Kidney capillary endothelial cell (primary cell): Measurements from ENCODE around the gene DMKN.

Source experiments
- DNase-seq: peaks from one replicate; pipeline ENCODE4 v3.0.0-alpha.2; 2018; ENCODE audit warnings: low spot score

Gene DMKN, protein sequence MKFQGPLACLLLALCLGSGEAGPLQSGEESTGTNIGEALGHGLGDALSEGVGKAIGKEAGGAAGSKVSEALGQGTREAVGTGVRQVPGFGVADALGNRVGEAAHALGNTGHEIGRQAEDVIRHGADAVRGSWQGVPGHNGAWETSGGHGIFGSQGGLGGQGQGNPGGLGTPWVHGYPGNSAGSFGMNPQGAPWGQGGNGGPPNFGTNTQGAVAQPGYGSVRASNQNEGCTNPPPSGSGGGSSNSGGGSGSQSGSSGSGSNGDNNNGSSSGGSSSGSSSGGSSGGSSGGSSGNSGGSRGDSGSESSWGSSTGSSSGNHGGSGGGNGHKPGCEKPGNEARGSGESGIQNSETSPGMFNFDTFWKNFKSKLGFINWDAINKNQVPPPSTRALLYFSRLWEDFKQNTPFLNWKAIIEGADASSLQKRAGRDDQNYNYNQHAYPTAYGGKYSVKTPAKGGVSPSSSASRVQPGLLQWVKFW

DNA sequence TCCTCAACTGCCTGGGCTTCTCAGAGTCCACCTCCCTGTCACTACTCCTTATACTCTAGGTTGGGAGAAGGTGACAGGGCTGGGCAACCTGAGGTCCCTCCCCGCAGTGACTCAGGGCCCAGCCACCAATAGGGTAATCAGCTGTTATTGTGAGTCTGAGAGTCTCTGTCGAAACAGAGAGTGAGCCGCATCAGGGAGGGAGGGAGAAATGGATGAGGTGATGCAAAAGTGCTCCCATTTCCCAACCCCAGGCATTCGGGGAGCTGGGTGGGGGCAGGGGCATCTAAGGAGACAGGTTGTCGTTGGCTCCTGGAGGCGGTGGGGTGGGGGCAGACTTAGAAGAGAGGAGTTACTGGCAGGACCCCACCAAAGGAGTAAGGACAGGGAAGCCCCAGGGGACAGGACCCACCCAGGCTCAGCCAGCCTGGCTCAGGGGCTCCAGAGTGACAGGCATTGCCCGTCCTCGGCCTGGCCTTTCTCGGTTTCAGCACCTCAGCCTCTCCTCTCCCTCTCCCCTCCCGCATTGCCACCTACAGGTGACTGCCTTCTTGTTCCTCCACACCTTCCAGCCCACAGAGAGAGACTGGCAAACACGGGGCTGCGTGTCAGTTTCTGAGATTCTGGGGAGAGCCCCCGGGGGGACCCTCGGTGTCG lies at the start of gene DMKN:
Gene DMKN (minus strand): TSS at position 22 of the 654 bp plus-strand sequence. CDS start 174 bp downstream, outside the sequence.
- no peak for DNase-seq

DNA sequence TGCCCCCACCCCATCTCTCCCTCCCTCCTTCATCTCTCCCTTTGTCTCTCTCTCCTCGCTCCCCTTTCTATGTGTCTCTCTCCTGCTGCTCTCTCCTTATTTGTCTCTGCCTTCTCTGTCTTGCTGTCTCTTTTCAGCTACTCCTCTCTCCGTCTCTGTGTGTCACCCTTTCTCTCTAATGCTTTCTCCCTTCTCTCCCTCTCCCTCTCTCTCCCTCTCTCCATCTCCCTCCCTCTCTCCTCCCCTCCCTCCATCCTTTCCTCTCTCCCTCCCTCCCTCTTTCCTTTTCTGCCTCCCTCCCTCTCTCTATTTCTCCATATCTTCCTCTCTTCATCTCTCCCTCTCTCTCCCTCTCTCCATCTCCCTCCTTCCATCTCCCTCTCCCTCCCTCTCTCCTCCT lies 49.3 kb upstream of the DMKN start:
- DNase-seq = no peak

GRCh38 chr19:35562336-35562735 lies 48.9 kb upstream of the DMKN start:
- DNase-seq = no peak

DNA sequence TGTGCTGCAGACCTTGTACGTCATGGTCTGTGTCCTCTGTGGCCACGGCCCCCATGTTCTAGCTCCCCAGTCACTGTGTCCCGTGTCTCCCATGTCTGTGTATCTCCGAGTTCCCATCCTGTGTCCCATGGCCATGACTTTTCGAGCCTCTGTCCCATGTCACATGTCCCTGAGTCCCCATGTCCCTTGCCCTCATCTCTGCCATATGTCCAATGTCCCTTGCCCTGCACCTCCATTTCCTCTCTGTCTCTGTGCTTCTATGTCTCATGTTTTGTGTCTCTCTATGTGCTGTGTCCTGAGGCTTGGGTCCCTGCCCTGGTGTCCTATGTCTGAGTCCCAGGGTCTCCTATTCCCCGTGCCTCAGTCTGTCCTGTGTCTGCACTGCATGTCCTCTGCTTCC lies 48.0 kb upstream of the DMKN start:
- no peak for DNase-seq

- no peak for DNase-seq
Observed at GRCh38 chr19:35560677-35561076, 47.2 kb upstream of the DMKN start.

DNA sequence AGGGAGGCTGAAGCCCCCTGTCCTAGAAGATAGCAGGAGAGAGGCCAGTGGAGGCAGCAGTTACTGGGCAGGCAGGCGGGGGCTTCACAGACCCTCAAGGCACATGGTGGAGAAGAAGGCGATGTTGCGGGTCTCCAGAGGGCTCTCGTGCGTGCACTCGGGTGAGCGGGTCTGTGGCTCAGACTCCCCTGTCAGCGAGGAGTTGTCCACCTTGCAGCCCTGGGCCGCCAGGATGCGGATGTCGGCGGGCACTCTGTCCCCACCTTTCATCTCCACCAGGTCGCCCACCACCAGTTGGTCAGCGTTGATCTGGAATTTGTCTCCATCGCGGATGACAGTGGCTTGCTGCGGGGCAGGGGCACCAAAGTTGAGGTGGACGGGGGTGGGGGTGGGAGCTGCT lies 46.8 kb upstream of the DMKN start:
- no peak for DNase-seq

- DNase-seq = no peak
Observed at GRCh38 chr19:35559781-35560180, 46.3 kb upstream of the DMKN start.

DNA sequence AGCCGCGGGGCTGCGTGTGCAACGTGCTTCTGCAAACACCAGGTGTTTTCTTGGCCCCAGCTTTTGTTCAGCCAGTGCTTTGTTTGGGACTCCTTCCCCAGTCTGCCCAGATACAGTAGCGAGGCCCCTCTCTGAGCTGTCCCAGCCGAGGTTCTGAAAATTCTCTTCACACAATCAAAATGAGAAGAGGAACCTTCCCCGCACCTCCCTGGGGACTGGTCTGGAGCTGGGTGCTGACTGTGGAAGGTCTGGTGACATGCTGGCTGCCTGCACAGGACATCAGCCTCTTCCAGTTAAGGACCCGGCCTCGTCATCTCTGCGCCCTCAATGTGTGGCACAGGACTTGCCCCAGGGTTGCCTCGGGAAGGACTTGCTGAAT lies 45.8 kb upstream of the DMKN start:
- DNase-seq = no peak

DNA sequence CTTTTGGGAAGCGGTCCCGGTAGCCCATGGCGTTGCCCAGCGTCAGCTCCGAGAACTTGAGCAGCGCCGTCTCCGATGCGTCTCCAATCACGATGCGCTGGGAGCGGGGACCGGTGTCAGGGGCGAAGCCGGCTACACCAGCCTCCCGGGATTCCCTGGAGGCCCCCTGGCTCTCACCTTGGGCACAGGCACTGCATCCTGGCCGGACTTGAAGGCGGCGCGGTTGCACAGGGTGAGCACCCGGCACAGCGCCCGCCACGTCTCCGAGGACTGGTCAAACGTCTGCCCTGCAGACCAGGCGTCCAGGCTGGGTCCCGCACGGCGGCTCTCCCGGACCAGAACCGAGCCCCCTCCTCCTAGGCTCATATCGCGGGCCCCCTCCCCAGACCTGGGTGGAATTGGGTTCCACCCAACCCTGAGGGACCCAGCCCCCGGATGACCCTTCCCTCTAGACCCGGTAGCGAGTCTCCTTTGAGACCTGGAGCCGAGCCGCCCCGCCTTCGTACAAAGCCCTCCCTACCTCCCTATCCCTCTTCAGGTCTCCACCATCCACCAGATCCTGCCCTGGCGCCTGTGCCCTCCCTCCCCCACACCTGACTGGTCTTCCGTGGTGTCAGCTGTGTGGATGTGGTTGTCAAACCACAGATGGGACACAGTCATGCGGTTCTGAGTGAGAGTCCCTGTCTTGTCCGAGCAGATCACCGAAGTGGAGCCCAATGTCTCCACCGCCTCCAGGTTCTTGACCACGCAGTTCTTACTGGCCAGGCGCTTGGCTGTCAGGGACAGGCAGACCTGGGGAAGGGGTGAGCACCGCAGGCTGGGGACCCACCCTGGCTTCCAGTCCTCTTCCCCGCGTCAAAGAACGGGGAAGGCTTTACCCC lies 45.2 kb upstream of the DMKN start:
- no peak for DNase-seq

DNA sequence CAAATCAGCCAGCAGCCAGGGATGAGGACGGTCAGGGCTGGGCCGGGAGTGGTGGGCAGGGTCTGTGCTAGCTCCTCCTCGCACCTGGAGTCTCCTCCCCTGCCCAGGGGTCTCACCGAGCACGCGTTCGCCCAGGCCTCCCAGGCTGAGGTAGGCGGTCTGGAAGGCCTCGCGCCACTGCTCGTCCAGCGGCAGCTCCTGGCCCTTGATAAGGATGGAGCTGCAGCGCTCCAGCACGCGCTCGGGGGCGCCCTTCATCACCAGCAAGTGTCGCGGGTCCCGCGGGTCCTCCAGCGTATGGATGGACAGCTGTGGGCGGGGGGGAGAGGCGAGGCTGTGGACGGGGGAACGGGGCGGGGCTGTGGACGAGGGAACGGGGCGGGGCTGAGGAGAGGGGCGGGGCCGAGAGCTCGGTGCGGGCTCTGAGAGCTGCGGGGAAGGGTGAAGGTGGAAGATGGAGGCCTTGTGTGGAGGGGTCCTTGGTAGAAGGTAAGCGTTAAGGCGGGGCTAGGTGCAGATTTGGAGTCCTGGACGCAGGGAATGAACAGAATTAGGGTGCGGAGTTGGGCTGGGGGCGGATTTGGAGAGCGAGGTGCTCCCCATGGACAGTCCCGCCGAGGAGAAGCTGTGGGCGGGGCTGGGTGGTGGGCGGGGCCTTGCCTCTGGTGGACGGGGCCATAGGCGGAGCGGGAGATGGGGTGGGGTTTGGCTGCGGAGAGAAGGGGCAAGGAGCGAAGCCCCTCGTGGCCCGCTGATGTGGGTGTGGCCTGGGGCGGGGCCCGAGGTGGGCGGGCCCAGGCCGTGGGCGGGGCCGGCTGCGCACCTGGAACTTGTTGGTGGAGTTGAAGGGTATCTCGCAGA lies 44.3 kb upstream of the DMKN start:
- DNase-seq = peak; percentile 12

GRCh38 chr19:35556846-35557538 lies 43.5 kb upstream of the DMKN start:
- DNase-seq = no peak

- no peak for DNase-seq
Observed at GRCh38 chr19:35556025-35556590, 42.7 kb upstream of the DMKN start.

DNA sequence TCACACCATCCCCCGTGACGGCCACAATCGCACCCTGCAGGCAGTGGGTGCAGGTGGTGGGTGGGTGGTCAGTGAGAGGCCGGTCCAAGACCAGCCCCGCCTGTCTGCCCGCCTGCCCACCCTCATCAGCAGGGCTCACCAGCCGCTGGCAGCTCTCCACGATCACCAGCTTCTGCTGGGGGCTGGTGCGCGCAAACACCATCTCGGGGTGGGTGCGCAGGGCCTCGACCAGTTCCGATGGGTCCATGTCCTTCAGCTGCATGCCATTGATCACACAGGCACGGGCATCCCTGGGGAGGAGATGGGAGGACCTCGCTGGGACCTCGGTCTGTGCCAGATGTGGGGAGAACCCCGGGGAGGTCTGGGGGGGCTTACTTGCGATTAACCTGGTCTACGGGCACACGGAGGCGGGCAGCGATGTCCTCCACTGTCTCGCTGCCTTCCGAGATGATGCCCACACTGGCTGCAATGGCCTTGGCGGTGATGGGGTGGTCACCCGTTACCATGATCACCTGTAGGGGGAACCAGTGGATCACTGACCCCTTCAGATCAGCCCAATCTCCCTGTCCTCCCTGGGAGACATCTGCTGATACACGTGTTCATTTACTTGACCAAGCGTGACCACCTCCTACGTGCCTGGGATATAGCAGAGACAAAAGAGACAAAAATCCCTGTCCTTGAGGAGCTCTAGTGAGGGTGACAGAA lies 42.0 kb upstream of the DMKN start:
- DNase-seq = no peak

GRCh38 chr19:35554076-35554475 lies 40.6 kb upstream of the DMKN start:
- no peak for DNase-seq

- DNase-seq = no peak
Observed at GRCh38 chr19:35553385-35554000, 40.0 kb upstream of the DMKN start.

DNA sequence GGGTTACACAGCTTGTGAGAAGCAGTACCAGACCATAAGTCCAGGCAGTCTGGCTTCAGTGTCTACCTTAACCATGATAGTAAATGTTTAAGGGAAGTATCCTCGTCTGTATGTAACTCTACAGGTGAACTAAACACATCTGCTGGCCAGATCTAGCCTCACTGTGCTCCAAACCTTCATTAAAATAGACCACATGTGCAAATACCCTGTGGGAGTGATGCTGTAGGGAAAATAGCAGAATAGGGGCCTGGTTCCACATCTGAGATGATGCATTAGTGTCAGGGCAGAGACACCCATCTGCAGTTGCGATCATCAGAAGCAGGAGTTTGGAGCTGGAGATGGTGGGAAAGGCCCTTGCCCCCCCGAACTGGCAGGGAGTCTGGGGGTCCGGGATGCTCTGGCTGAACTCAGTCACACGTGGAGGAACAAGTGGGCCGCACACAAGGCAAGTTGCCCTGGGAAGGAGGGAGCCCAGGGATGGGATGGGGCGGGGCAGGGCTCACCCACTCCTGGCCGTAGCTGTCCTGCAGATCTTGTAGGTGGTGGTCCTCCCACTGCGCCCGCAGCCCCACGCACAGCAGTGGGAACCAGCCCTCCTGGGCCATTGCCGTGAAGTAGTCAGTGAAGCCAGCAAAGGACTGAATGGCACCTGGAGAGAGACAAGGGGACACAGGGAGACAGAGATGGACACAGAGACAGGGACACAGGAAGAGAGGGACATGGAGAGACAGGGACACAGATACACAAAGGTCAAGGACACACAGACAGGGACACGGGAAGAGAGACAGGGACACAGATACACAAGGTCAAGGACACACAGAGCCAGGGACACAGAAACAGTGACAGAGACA lies 39.3 kb upstream of the DMKN start:
- DNase-seq = no peak

DNA sequence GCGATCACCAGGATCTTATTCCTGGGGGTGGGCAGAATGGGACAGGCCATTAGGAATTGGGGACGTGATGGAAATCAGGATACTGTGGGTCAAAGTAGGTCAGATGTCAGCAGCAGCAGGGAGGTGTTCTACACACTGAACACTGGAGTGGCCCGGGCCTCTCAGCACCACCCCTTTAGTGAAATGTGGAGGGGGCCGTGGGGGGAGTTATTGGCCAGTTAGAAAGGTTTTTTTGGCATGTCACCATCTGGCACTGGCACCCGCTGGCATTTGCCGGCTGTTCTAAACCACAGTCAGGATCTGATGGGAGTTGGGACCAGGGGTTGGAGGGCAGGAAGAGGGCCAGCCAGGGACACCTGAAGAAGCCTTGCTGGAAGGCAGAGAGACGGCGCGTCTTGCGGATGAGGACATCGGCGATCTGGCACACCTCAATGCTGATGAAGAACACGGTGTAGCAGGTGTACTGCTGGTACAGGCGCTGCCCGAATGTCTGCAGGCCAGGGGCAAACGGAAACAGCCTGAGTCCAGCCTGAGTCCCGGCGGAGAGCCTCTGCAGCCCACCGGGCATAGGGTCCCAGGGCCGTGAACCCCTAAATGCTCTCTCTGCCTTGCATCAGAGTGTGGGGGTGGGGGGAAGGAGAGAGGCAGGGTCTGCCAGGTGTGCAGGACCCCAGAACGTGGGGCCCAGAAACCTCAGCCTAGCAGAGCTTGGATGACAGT lies 37.8 kb upstream of the DMKN start:
- DNase-seq = no peak
